Spinal cord (tissue), 10 donors: ENCODE data around the gene KCNQ5. TPM values are rescaled to one million over a fixed set of nuclear protein-coding genes. Genes with fewer than 3 reads are reported as not detected.
A peak's percentile ranks its signal among the peaks of the same experiment; 100 is the strongest.

ENCODE experiments used
- DNase-seq, 6 donors: peaks; one replicate each; pipeline versions ENCODE4 v3.0.0 to v3.0.0-alpha.2; 2013 to 2015; ENCODE audit warnings: low spot score in 6 of 6, low read depth in 4 of 6
- H3K27ac ChIP-seq: one replicate; pipeline ENCODE4 v1.5.1; 2013; ENCODE audit warnings: low read depth, low read length, control low read depth
- H3K27me3 ChIP-seq: one replicate; pipeline ENCODE4 v1.6.1; 2013; ENCODE audit warnings: low read length; ENCODE audit not compliant: control insufficient read depth, insufficient read depth
- H3K36me3 ChIP-seq: one replicate; pipeline ENCODE4 v1.6.1; 2013; ENCODE audit warnings: low read length; ENCODE audit not compliant: control insufficient read depth, insufficient read depth
- H3K4me1 ChIP-seq: one replicate; pipeline ENCODE4 v1.6.1; 2013; ENCODE audit warnings: low read length; ENCODE audit not compliant: control insufficient read depth, insufficient read depth
- H3K4me3 ChIP-seq: one replicate; pipeline ENCODE4 v1.5.1; 2013; ENCODE audit warnings: low read depth, low read length, control low read depth
- H3K9me3 ChIP-seq: one replicate; pipeline ENCODE4 v1.6.1; 2013; ENCODE audit warnings: low read length; ENCODE audit not compliant: control insufficient read depth, insufficient read depth
- WGBS: methylation state at CpG from one replicate; pipeline ENCODE4 v1.1.5; 2013; ENCODE audit warnings: missing lambda C conversion rate; ENCODE audit not compliant: insufficient coverage; 5-methylcytosine and 5-hydroxymethylcytosine counted together
- polyA plus RNA-seq, 2 donors: library from polyadenylated mRNA; unstranded; fragments of 120-200 nt; gene quantifications; one replicate each; pipeline ENCODE4 v1.2.1, GENCODE V29; 2013; ENCODE audit not compliant: insufficient read length in 2 of 2
- total RNA-seq, 2 donors: library from RNA; depleted of rRNA in 1 of 2; stranded (reverse); fragments of 120-200 nt in 1 of 2; fragments of >200 nt in 1 of 2; gene quantifications; one replicate each; pipeline versions ENCODE4 v1.2.3 to v1.2.4, GENCODE V29; 2013 to 2014
- donor health status: healthy.

Gene KCNQ5
- total and polyA plus RNA-seq, 4 donors: 2.4 to 9.2 (median 6.5) TPM

DNA sequence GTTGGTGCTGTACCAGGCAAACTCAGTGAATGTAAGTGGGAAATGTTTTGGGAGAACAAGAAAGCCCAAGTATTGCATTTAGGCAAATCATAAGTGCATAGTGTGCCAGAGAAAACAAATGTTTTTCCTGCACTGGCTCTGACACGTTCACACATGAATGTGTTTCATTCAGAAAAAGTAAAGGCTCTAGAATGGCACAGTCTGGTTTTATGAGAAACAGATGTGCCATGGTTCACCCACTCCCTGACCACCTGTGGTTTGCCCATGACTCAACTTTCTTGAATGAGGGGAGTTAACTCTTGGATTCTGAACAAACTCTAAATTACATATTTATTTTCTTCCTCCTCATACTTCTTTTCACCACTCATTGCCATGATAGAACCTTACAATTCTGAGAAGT lies 126.9 kb downstream of the KCNQ5 start:
- no peak overlapping the region for H3K27ac ChIP-seq
- H3K4me1 ChIP-seq: no peaks in the 10 kb centered on the region
- H3K9me3 ChIP-seq: no peaks in the 10 kb centered on the region
- H3K36me3 ChIP-seq: no peaks in the 10 kb centered on the region
- H3K4me3 ChIP-seq: no peak overlapping the region
- no peaks in the 10 kb centered on the region for H3K27me3 ChIP-seq
- DNase-seq: no peak
- 44% methylated on average over 1 of the region's 1 CpG for WGBS

DNA sequence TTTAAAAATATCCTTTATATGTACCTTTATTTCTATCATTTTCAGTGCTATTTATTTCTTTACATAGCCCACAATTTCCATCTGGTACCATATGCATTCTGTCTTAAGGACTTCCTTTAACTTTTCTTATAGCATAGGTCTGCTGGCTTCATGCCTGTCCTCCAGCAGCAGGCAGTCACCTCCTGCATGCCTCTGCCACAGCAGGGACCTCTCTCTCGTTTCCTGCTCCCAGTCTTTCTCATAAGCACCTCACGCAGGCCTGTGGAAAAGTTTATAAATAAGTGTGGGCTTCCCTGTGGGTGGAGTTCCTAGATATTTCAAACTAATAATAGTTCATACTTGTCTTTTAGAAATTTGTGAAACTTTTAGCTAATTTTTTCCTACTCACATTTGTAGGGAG lies 133.9 kb downstream of the KCNQ5 start:
- Histone ChIP-seq H3K9me3 (no peaks in the 10 kb centered on the region), H3K36me3 (no peaks in the 10 kb centered on the region), H3K27me3 (no peaks in the 10 kb centered on the region), H3K27ac (no peak overlapping the region), H3K4me3 (no peak overlapping the region), H3K4me1 (no peaks in the 10 kb centered on the region)
- WGBS: no CpG with 5 or more reads among the region's 2 CpGs
- DNase-seq: no peak

DNA sequence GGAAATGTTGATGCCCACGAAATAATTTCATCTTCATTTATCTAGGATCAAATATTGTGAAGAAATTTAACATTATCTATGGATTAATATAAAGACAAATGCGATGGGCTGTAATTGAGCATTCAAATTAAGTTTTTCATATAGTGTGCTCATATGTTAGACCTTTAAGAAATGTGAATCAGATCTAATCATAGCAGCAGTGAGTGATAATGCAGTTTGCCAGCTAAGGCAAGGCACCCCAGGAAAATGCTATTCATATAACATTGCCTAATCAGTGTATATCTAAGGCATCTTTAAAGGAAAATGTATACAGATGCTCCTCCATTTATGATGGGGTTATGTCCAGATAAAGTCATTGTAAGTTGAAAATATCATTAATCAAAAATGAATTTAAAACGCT lies 135.2 kb downstream of the KCNQ5 start:
- H3K9me3 ChIP-seq: no peaks in the 10 kb centered on the region
- H3K4me3 ChIP-seq: no peak overlapping the region
- H3K27ac ChIP-seq: no peak overlapping the region
- no peak for DNase-seq
- no peaks in the 10 kb centered on the region for H3K4me1 ChIP-seq
- no peaks in the 10 kb centered on the region for H3K27me3 ChIP-seq
- no peaks in the 10 kb centered on the region for H3K36me3 ChIP-seq
- WGBS: no CpG with 5 or more reads among the region's 3 CpGs

GRCh38 chr6:72757926-72758325 lies 136.1 kb downstream of the KCNQ5 start:
- no peak overlapping the region for H3K4me3 ChIP-seq
- WGBS: no CpG with 5 or more reads among the region's 1 CpG
- no peak for DNase-seq
- H3K4me1 ChIP-seq: no peaks in the 10 kb centered on the region
- no peaks in the 10 kb centered on the region for H3K27me3 ChIP-seq
- H3K36me3 ChIP-seq: no peaks in the 10 kb centered on the region
- no peak overlapping the region for H3K27ac ChIP-seq
- no peaks in the 10 kb centered on the region for H3K9me3 ChIP-seq

GRCh38 chr6:72758901-72759300 lies 137.0 kb downstream of the KCNQ5 start:
- Histone ChIP-seq H3K4me3 (no peak overlapping the region), H3K9me3 (no peaks in the 10 kb centered on the region), H3K36me3 (no peaks in the 10 kb centered on the region), H3K4me1 (no peaks in the 10 kb centered on the region), H3K27ac (no peak overlapping the region), H3K27me3 (no peaks in the 10 kb centered on the region)
- WGBS: no CpG with 5 or more reads among the region's 2 CpGs
- DNase-seq: no peak

DNA sequence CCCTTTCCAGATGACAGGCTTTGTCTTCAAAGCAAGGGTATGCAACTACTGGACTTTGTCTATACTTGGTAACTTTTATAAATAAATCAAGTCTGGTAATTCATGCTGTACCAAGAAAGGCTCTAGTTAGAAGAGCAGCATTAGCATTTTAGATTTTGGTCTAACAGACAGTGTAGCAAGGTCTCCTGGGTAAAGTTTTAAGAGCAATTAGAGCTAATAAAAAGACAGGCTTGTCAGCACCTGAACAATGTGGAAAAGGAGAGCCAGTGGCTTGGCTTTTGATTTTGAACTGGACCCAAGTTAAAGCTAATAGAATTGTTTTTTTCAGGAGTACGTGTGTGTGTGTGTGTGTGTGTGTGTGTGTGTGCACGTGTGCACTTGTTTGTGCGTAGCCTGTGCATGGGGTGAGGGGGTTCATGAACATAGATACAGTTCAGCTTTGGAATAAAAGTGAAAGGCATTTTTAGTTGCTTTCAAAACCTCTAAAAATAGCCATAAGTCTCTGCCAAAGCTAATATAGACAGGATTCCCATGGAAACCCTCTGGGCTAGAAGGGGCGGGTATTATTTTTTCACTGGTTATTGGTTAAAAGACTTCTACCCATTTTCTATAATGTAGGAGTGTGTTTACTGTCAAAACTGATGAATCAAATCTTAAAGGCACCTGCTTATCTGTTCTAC lies 138.4 kb downstream of the KCNQ5 start:
- Histone ChIP-seq H3K27me3 (no peaks in the 10 kb centered on the region), H3K36me3 (no peaks in the 10 kb centered on the region), H3K4me1 (no peaks in the 10 kb centered on the region), H3K4me3 (no peak overlapping the region), H3K27ac (peak overlapping the region; percentile 18), H3K9me3 (no peaks in the 10 kb centered on the region)
- 44% methylated on average over 3 of the region's 4 CpGs for WGBS
- DNase-seq: peak in 3 of 6 donors; percentile 7 to 61 (median 35)

GRCh38 chr6:72761761-72762160 lies 139.9 kb downstream of the KCNQ5 start:
- WGBS: 75% methylated on average over 1 of the region's 5 CpGs
- H3K9me3 ChIP-seq: no peaks in the 10 kb centered on the region

GRCh38 chr6:72769459-72770125 lies 147.7 kb downstream of the KCNQ5 start:
- Histone ChIP-seq H3K4me3 (no peak overlapping the region), H3K4me1 (no peaks in the 10 kb centered on the region), H3K27me3 (no peaks in the 10 kb centered on the region), H3K36me3 (no peaks in the 10 kb centered on the region), H3K27ac (no peak overlapping the region), H3K9me3 (no peaks in the 10 kb centered on the region)
- no peak for DNase-seq
- WGBS: no CpG with 5 or more reads among the region's 1 CpG

More at GRCh38 chr6:72761761-72762160, 139.9 kb downstream of the KCNQ5 start:
- Histone ChIP-seq H3K27ac (no peak overlapping the region), H3K36me3 (no peaks in the 10 kb centered on the region), H3K4me1 (no peaks in the 10 kb centered on the region), H3K4me3 (no peak overlapping the region), H3K27me3 (no peaks in the 10 kb centered on the region)
- DNase-seq: no peak

DNA sequence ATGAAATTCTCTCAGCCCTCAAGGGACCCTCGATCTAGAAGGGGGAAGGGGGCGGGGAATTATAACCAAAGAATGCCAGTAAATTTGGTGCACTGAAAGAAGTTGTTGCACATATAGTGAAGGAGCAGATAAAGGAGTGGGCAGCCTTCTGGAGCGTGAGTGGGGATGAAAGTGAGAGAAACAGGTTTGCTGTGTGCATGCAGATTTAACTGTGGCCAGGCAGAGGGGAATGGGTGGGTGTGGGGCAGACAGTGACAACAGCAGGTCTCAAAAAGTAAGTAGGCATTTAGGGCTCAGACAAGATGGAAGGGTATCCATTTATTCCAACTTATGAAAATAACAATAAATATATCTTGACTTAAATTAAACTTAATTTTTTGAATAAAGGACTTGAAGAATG lies 149.1 kb downstream of the KCNQ5 start:
- no peaks in the 10 kb centered on the region for H3K27me3 ChIP-seq
- H3K27ac ChIP-seq: no peak overlapping the region
- H3K4me3 ChIP-seq: no peak overlapping the region
- 78% methylated on average over 3 of the region's 3 CpGs for WGBS
- DNase-seq: no peak
- H3K36me3 ChIP-seq: no peaks in the 10 kb centered on the region
- H3K9me3 ChIP-seq: no peaks in the 10 kb centered on the region
- no peaks in the 10 kb centered on the region for H3K4me1 ChIP-seq

- H3K4me3 ChIP-seq: no peak overlapping the region
- no peaks in the 10 kb centered on the region for H3K36me3 ChIP-seq
- no peaks in the 10 kb centered on the region for H3K27me3 ChIP-seq
- no peaks in the 10 kb centered on the region for H3K9me3 ChIP-seq
- no peak for DNase-seq
- H3K4me1 ChIP-seq: no peaks in the 10 kb centered on the region
- WGBS: 100% methylated on average over 1 of the region's 1 CpG
- H3K27ac ChIP-seq: no peak overlapping the region
Observed at GRCh38 chr6:72776456-72776855, 154.6 kb downstream of the KCNQ5 start.
